ENCODE measurements around the gene TWF1. TPM values are rescaled to one million over a fixed set of nuclear protein-coding genes. Genes with fewer than 3 reads are reported as not detected.
A peak's percentile ranks its signal among the peaks of the same experiment; 100 is the strongest.

Gene TWF1
- total and polyA plus RNA-seq, 2 of the 8 experiments (the other 6 are each of a cell fraction or from before 2014, with no cell fraction given): 7.6 to 27.9 TPM

DNA sequence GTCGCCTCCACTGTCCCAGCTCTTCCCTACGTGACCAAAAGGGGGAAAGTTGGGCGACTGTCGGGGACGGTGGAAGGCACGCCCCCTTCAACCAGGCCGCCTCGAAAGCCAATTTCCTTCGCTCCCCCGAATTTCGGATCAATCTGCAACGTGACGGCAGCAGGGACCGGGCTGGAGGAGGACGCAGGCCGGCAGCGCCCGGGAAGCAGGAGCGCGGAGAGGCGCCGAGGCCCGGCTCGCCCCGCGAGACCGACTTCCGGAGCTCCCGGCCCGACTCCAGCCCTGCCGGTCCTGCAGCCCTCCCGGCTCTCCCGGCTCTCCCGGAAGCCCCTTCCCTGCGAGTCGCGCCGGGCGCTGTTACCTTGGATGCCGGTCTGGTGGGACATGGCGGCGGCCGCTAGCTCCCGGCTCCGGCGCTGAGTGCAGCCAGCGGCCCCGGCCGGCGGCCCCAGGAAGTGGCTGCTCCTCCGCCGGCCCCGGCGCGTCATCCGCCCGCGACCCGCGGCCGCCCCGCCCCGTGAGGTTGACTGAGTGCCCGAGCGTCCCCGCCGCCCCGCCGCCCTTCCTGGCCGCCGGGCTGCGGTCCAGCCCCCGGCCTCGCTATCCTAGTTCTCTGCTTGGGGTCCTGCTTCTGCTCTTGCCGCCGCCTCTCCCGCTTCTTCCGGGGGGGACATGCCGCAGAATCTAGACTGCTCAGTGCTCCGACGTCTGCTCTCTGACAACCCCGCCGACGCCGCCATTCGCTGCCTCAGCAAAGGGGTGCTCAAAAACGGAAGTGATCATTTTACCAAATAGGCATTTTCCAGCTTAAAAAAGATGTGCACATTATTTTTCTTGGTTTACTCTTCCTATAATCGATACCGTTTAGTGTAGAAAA, at the start of gene TWF1 (continued):
- TF ChIP-seq, protein P1, sequence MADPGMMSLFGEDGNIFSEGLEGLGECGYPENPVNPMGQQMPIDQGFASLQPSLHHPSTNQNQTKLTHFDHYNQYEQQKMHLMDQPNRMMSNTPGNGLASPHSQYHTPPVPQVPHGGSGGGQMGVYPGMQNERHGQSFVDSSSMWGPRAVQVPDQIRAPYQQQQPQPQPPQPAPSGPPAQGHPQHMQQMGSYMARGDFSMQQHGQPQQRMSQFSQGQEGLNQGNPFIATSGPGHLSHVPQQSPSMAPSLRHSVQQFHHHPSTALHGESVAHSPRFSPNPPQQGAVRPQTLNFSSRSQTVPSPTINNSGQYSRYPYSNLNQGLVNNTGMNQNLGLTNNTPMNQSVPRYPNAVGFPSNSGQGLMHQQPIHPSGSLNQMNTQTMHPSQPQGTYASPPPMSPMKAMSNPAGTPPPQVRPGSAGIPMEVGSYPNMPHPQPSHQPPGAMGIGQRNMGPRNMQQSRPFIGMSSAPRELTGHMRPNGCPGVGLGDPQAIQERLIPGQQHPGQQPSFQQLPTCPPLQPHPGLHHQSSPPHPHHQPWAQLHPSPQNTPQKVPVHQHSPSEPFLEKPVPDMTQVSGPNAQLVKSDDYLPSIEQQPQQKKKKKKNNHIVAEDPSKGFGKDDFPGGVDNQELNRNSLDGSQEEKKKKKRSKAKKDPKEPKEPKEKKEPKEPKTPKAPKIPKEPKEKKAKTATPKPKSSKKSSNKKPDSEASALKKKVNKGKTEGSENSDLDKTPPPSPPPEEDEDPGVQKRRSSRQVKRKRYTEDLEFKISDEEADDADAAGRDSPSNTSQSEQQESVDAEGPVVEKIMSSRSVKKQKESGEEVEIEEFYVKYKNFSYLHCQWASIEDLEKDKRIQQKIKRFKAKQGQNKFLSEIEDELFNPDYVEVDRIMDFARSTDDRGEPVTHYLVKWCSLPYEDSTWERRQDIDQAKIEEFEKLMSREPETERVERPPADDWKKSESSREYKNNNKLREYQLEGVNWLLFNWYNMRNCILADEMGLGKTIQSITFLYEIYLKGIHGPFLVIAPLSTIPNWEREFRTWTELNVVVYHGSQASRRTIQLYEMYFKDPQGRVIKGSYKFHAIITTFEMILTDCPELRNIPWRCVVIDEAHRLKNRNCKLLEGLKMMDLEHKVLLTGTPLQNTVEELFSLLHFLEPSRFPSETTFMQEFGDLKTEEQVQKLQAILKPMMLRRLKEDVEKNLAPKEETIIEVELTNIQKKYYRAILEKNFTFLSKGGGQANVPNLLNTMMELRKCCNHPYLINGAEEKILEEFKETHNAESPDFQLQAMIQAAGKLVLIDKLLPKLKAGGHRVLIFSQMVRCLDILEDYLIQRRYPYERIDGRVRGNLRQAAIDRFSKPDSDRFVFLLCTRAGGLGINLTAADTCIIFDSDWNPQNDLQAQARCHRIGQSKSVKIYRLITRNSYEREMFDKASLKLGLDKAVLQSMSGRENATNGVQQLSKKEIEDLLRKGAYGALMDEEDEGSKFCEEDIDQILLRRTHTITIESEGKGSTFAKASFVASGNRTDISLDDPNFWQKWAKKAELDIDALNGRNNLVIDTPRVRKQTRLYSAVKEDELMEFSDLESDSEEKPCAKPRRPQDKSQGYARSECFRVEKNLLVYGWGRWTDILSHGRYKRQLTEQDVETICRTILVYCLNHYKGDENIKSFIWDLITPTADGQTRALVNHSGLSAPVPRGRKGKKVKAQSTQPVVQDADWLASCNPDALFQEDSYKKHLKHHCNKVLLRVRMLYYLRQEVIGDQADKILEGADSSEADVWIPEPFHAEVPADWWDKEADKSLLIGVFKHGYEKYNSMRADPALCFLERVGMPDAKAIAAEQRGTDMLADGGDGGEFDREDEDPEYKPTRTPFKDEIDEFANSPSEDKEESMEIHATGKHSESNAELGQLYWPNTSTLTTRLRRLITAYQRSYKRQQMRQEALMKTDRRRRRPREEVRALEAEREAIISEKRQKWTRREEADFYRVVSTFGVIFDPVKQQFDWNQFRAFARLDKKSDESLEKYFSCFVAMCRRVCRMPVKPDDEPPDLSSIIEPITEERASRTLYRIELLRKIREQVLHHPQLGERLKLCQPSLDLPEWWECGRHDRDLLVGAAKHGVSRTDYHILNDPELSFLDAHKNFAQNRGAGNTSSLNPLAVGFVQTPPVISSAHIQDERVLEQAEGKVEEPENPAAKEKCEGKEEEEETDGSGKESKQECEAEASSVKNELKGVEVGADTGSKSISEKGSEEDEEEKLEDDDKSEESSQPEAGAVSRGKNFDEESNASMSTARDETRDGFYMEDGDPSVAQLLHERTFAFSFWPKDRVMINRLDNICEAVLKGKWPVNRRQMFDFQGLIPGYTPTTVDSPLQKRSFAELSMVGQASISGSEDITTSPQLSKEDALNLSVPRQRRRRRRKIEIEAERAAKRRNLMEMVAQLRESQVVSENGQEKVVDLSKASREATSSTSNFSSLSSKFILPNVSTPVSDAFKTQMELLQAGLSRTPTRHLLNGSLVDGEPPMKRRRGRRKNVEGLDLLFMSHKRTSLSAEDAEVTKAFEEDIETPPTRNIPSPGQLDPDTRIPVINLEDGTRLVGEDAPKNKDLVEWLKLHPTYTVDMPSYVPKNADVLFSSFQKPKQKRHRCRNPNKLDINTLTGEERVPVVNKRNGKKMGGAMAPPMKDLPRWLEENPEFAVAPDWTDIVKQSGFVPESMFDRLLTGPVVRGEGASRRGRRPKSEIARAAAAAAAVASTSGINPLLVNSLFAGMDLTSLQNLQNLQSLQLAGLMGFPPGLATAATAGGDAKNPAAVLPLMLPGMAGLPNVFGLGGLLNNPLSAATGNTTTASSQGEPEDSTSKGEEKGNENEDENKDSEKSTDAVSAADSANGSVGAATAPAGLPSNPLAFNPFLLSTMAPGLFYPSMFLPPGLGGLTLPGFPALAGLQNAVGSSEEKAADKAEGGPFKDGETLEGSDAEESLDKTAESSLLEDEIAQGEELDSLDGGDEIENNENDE (IDR thresholded peaks at IDR 0.05; ENCODE audit: insufficient replicate concordance, low read length): no peak
- TF ChIP-seq GABPA (IDR thresholded peaks at IDR 0.05; ENCODE audit: borderline replicate concordance, insufficient read depth, low read length): no peak
- no peak for TF ChIP-seq CHD1 (IDR thresholded peaks at IDR 0.05; ENCODE audit: low read depth, low read length)
- peak in 1 of 2 experiments; percentile 38; a peak in 1 of 4 replicates for TF ChIP-seq SIN3A (conservative IDR thresholded peaks at IDR 0.05 in 1 of 2, IDR thresholded peaks at IDR 0.05 in 1 of 2; ENCODE audit: low read depth in 1 of 2, low read length in 2 of 2)
- TF ChIP-seq TAF7 (optimal IDR thresholded peaks at IDR 0.05; ENCODE audit: borderline replicate concordance, low read depth, low read length): peak; percentile 16
- TF ChIP-seq HDAC2 (IDR thresholded peaks at IDR 0.05; ENCODE audit: borderline replicate concordance in 1 of 2, low read depth in 2 of 2, low read length in 2 of 2): peak in 1 of 2 experiments; percentile 38; a peak in 1 of 4 replicates
- TF ChIP-seq TEAD4 (IDR thresholded peaks at IDR 0.05; ENCODE audit: low read depth, low read length): no peak
- peak; percentile 39; the same call in 1 of the 2 replicates for TF ChIP-seq POLR2AphosphoS5 (IDR thresholded peaks at IDR 0.05; ENCODE audit: low read depth, low read length)
- TF ChIP-seq SUZ12 (IDR thresholded peaks at IDR 0.05; ENCODE audit: low read length): no peak

Data from H1 (cell line).